Thoracic aorta (tissue), 2 donors: Measurements from ENCODE around the gene C2CD4B. TPM values are rescaled to one million over a fixed set of nuclear protein-coding genes. Genes with fewer than 3 reads are reported as not detected.

ENCODE experiments used
- ATAC-seq: fragments of 150-250 bp; one replicate; pipeline ENCODE4 v1.8.0; 2017; ENCODE audit warnings: low read depth; ENCODE audit not compliant: insufficient number of reproducible peaks, low FRiP score
- DNase-seq: peaks from one replicate; pipeline ENCODE4 v3.0.0-alpha.2; 2020; ENCODE audit warnings: low spot score
- H3K27ac ChIP-seq, 2 donors: fragments of 200-600 bp; sonication (generic); 1 replicate in 1 of 2; 2 replicates in 1 of 2; pipeline ENCODE4 v1.5.1; 2016; ENCODE audit warnings: mild to moderate bottlenecking in 2 of 2, moderate library complexity in 2 of 2
- H3K27me3 ChIP-seq: fragments of 200-600 bp; sonication (generic); replicated peaks from 2 replicates; pipeline ENCODE4 v1.6.0; 2016; ENCODE audit warnings: mild to moderate bottlenecking; ENCODE audit not compliant: insufficient read depth
- H3K36me3 ChIP-seq: fragments of 200-600 bp; sonication (generic); one replicate; pipeline ENCODE4 v1.5.1; 2016
- H3K4me1 ChIP-seq, 2 donors: fragments of 200-600 bp; sonication (generic); 1 replicate in 1 of 2; 2 replicates in 1 of 2; pipeline versions ENCODE4 v1.5.1 to v1.6.0; 2016; ENCODE audit warnings: low read depth in 2 of 2, mild to moderate bottlenecking in 1 of 2; ENCODE audit not compliant: control insufficient read depth in 1 of 2
- H3K4me3 ChIP-seq: fragments of 200-600 bp; sonication (generic); 2 replicates; pipeline ENCODE4 v1.5.1; 2016; ENCODE audit warnings: mild to moderate bottlenecking
- H3K9me3 ChIP-seq: fragments of 200-600 bp; sonication (generic); 2 replicates; pipeline ENCODE4 v1.5.1; 2016
- CTCF ChIP-seq: fragments of 200-600 bp; sonication (generic); IDR thresholded peaks from one replicate; pipeline ENCODE4 v1.5.1; 2019; ENCODE audit warnings: antibody characterized with exemption
- total RNA-seq, 2 donors: library from RNA; depleted of rRNA; stranded (reverse); fragments of >200 nt; gene quantifications; one replicate each; pipeline versions ENCODE4 v1.1.0 to v1.2.3, GENCODE V29; 2016

The C2CD4B gene, protein sequence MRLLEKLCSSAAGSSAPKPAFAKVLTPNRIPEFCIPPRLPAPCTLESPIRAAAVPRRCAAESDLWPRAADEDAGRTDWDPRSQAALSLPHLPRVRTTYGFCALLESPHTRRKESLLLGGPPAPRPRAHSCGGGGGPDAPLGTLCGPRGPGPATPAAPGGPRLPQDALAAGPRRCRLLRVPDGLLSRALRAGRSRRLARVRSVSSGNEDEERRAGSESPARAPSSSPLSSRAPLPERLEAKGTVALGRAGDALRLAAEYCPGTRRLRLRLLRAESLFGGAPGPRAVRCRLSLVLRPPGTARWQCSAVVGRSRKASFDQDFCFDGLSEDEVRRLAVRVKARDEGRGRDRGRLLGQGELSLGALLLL
- total RNA-seq, result 10 to 100 TPM in 1 of 2 donors, 1 to 10 TPM in 1; 8.0 to 42.1 TPM

DNA sequence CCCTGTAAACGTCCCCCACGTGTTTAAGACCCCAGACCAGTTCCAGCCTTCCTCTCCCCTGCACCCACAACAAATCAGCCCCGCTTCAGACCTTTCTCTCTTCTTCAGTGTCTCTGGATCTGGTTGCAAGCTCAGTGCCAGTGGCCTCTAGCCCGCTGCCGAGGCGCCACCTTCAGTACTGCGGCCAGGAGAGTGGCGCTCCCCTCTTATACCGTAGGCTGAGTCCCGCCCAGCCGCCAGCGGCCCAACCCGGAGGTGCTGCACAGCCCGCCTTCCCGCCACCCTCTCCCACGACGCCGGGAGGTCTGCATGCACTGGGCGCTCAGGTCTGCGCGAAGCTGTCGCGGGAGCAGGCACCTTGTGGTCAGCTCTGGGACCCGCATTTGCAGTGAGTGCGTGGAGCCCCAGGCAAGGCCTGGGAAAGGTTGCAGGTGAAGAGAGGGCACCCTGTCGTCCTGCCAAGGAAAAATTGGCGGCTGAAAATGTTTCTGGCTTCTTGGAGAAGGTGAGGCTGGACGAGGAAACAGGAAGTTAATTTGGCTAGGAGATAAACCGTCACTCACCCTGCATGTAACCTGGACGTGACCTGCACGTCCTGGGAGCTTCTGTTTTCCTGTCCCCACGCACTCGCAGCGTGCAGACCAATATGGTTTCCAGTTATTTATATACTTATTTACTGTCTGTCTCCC is at the start of gene C2CD4B:
C2CD4B (minus strand) TSS at position 182 of the 689 bp plus-strand sequence. CDS start 301 bp downstream, outside the sequence.
- DNase-seq (no peak), ATAC-seq (no peak)
- Histone ChIP-seq H3K36me3 (no peaks in the 10 kb centered on the region), H3K4me3 (peak within 1 kb of the TSS; percentile 65), H3K27me3 (no peaks in the 10 kb centered on the region), H3K9me3 (no peaks in the 10 kb centered on the region), H3K4me1 (peaks cover 0 to 13% of the 10 kb centered on the region in 2 donors), H3K27ac (no peak within 1 kb of the TSS)
- no peak for TF ChIP-seq CTCF

DNA sequence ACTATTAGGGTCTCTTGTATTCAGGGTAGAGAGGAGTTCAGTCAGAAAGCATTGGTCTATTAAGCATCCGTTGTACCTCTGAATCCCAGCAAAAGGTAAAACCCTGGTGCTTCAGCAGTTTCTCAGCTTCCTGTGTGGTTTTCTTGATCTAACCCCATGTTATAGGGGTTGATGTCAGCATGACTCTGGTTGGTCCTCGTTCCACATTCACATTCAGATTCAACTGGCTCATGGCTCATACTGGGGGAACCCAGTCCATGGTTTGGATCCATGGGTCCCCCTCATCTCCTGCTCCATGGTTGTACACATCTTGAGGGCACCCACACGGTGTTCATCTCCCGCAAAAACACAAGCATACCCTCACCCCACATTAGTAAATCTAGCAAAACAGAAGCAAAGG is 47.7 kb upstream of the C2CD4B start:
- Histone ChIP-seq H3K9me3 (peaks cover 18% of the 10 kb centered on the region), H3K4me3 (no peak overlapping the region)
- no peak for ATAC-seq

GRCh38 chr15:62211348-62211747 is 46.3 kb upstream of the C2CD4B start:
- Histone ChIP-seq H3K27ac (no peak overlapping the region), H3K4me3 (no peak overlapping the region), H3K36me3 (no peaks in the 10 kb centered on the region), H3K4me1 (no peaks in the 10 kb centered on the region), H3K27me3 (no peaks in the 10 kb centered on the region), H3K9me3 (peaks cover 9% of the 10 kb centered on the region)
- no peak for DNase-seq
- TF ChIP-seq CTCF, result no peak
- no peak for ATAC-seq

More for the DNA sequence above, 47.7 kb upstream of the C2CD4B start:
- Histone ChIP-seq H3K27ac (no peak overlapping the region), H3K4me1 (no peaks in the 10 kb centered on the region), H3K27me3 (no peaks in the 10 kb centered on the region), H3K36me3 (no peaks in the 10 kb centered on the region)
- no peak for DNase-seq
- no peak for TF ChIP-seq CTCF

GRCh38 chr15:62209821-62210220 is 44.7 kb upstream of the C2CD4B start:
- no peak for ATAC-seq
- Histone ChIP-seq H3K4me3 (no peak overlapping the region), H3K36me3 (no peaks in the 10 kb centered on the region), H3K27ac (no peak overlapping the region), H3K4me1 (no peaks in the 10 kb centered on the region), H3K9me3 (no peaks in the 10 kb centered on the region), H3K27me3 (no peaks in the 10 kb centered on the region)
- TF ChIP-seq CTCF, result no peak
- no peak for DNase-seq

GRCh38 chr15:62209322-62209721 is 44.2 kb upstream of the C2CD4B start:
- no peaks in the 10 kb centered on the region for H3K27me3 ChIP-seq
- no peak overlapping the region for H3K4me3 ChIP-seq
- no peak overlapping the region for H3K27ac ChIP-seq
- TF ChIP-seq CTCF, result no peak
- DNase-seq (no peak), ATAC-seq (no peak)
- H3K9me3 ChIP-seq, result no peaks in the 10 kb centered on the region
- no peaks in the 10 kb centered on the region for H3K4me1 ChIP-seq
- no peaks in the 10 kb centered on the region for H3K36me3 ChIP-seq
